OCI-LY1 (cell line): ENCODE data around the gene VDR.

ENCODE experiments used
- H2AFZ ChIP-seq: fragments of 200-600 bp; sonication (generic), shearing (Covaris generic); 2 replicates; pipeline ENCODE4 v1.6.0; 2014; ENCODE audit warnings: antibody characterized with exemption, mild to moderate bottlenecking, low read length
- H3F3A ChIP-seq: fragments of 200-600 bp; sonication (generic), shearing (Covaris generic); 2 replicates; pipeline ENCODE4 v1.6.0; 2014; ENCODE audit warnings: mild to moderate bottlenecking, antibody characterized with exemption, low read length, moderate library complexity; ENCODE audit not compliant: insufficient read depth
- H3K27ac ChIP-seq: fragments of 200-600 bp; sonication (generic); 2 replicates; pipeline ENCODE4 v1.5.1; 2014; ENCODE audit warnings: low read length, mixed run types, mild to moderate bottlenecking, low read depth; ENCODE audit not compliant: poor library complexity, severe bottlenecking
- H3K27me3 ChIP-seq: fragments of 200-600 bp; sonication (generic); 2 replicates; pipeline ENCODE4 v1.6.0; 2014; ENCODE audit warnings: antibody characterized with exemption, mild to moderate bottlenecking, low read length, moderate library complexity; ENCODE audit not compliant: insufficient read depth
- H3K36me3 ChIP-seq: fragments of 200-600 bp; sonication (generic); 2 replicates; pipeline ENCODE4 v1.6.1; 2014; ENCODE audit warnings: mild to moderate bottlenecking, antibody characterized with exemption, low read length, moderate library complexity, mixed read lengths; ENCODE audit not compliant: insufficient read depth
- H3K4me1 ChIP-seq: fragments of 200-600 bp; sonication (generic); 2 replicates; pipeline ENCODE4 v1.5.1; 2014; ENCODE audit warnings: mild to moderate bottlenecking, low read length, moderate library complexity; ENCODE audit not compliant: insufficient read depth, severe bottlenecking
- H3K4me2 ChIP-seq: fragments of 200-600 bp; sonication (generic), shearing (Covaris generic); 2 replicates; pipeline ENCODE4 v1.6.1; 2014; ENCODE audit warnings: low read length
- H3K4me3 ChIP-seq: fragments of 200-600 bp; sonication (generic); 2 replicates; pipeline ENCODE4 v1.5.1; 2014; ENCODE audit warnings: low read length, low read depth, mild to moderate bottlenecking, mixed read lengths; ENCODE audit not compliant: poor library complexity, severe bottlenecking
- H3K79me2 ChIP-seq: fragments of 200-600 bp; shearing (Covaris generic); 2 replicates; pipeline ENCODE4 v1.6.1; 2016; ENCODE audit warnings: mixed run types, low read length, mixed read lengths; ENCODE audit not compliant: insufficient read depth
- H3K9ac ChIP-seq: fragments of 200-600 bp; sonication (generic), shearing (Covaris generic); 2 replicates; pipeline ENCODE4 v1.6.1; 2014; ENCODE audit warnings: mild to moderate bottlenecking, low read length, mixed read lengths
- H3K9me2 ChIP-seq: fragments of 200-600 bp; sonication (generic), shearing (Covaris generic); 2 replicates; pipeline ENCODE4 v1.6.1; 2014; ENCODE audit warnings: low read depth, mild to moderate bottlenecking, low read length, mixed read lengths
- H3K9me3 ChIP-seq: fragments of 200-600 bp; shearing (Covaris generic); 2 replicates; pipeline ENCODE4 v1.6.1; 2014; ENCODE audit warnings: low read length, mixed read lengths
- H4K20me1 ChIP-seq: fragments of 200-600 bp; sonication (generic), shearing (Covaris generic); 2 replicates; pipeline ENCODE4 v1.6.0; 2016; ENCODE audit warnings: mild to moderate bottlenecking, low read length; ENCODE audit not compliant: insufficient read depth
- EZH2 ChIP-seq: fragments of 200-600 bp; sonication (generic), shearing (Covaris generic); IDR thresholded peaks from 2 replicates; pipeline ENCODE4 v1.8.0; 2017; ENCODE audit warnings: borderline replicate concordance, mixed run types, mild to moderate bottlenecking, antibody characterized with exemption, low read length, moderate library complexity, mixed read lengths
- TF ChIP-seq, protein P1 (sequence below): fragments of 200-600 bp; sonication (generic), shearing (Covaris generic); IDR thresholded peaks from 2 replicates; pipeline ENCODE4 v1.5.1; 2017; ENCODE audit warnings: mild to moderate bottlenecking, antibody characterized with exemption, low read length, moderate library complexity, mixed read lengths

VDR gene

DNA sequence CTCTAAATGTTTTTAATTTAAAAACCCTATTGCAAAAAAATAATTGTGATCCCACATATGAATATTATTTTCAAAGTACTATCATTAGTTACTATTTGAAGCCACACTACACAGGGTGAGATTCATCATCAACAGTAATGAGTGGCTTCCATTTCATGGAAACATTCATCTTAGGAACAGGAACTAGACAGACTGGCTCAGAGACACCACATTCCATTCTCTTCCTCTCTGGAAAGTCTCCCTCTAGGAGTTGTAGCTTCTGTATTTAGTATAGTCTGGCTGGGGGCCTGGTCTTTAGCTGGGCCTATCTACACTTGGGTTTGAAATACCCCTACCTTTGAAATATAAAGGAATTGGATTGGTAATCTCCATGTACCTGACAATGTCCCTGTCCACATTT, 6.2 kb upstream of the VDR start:
- H3F3A ChIP-seq = no peaks in the 10 kb centered on the region
- no peaks in the 10 kb centered on the region for H3K9me2 ChIP-seq
- no peak overlapping the region for H3K27ac ChIP-seq
- no peak overlapping the region for H2AFZ ChIP-seq
- no peak overlapping the region for H3K4me2 ChIP-seq
- H3K4me1 ChIP-seq = no peaks in the 10 kb centered on the region
- no peak overlapping the region for H3K9ac ChIP-seq
- no peak overlapping the region for H3K4me3 ChIP-seq
- H3K79me2 ChIP-seq = no peaks in the 10 kb centered on the region
- H3K36me3 ChIP-seq = no peaks in the 10 kb centered on the region
- H3K27me3 ChIP-seq = no peaks in the 10 kb centered on the region
- no peaks in the 10 kb centered on the region for H4K20me1 ChIP-seq
- TF ChIP-seq, protein P1, sequence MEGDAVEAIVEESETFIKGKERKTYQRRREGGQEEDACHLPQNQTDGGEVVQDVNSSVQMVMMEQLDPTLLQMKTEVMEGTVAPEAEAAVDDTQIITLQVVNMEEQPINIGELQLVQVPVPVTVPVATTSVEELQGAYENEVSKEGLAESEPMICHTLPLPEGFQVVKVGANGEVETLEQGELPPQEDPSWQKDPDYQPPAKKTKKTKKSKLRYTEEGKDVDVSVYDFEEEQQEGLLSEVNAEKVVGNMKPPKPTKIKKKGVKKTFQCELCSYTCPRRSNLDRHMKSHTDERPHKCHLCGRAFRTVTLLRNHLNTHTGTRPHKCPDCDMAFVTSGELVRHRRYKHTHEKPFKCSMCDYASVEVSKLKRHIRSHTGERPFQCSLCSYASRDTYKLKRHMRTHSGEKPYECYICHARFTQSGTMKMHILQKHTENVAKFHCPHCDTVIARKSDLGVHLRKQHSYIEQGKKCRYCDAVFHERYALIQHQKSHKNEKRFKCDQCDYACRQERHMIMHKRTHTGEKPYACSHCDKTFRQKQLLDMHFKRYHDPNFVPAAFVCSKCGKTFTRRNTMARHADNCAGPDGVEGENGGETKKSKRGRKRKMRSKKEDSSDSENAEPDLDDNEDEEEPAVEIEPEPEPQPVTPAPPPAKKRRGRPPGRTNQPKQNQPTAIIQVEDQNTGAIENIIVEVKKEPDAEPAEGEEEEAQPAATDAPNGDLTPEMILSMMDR = no peak
- TF ChIP-seq EZH2 = no peak
- H3K9me3 ChIP-seq = no peaks in the 10 kb centered on the region

DNA sequence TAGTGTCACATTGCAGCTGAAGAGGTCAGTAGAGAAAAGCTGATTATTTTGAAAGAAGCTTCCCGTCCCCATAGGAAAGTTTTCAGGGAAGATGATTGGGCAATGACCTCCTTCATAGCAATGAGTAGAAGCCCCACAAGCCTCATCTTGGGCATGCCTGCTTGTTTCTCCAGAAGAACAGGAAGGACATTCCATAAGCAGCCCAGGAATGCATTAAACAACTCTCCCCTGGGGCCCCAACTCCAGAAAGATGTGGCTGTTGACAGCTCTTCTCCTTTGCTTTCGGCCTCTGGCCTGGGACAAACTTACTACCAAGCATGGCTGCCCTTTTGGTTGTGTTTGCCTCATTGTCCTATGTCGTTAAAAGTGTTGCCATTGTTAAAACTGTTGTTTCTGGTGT, 5.7 kb upstream of the VDR start:
- H3K79me2 ChIP-seq = no peaks in the 10 kb centered on the region
- H4K20me1 ChIP-seq = no peaks in the 10 kb centered on the region
- H3K4me3 ChIP-seq = no peak overlapping the region
- H3K9me2 ChIP-seq = no peaks in the 10 kb centered on the region
- H2AFZ ChIP-seq = no peak overlapping the region
- no peaks in the 10 kb centered on the region for H3K27me3 ChIP-seq
- H3K9ac ChIP-seq = no peak overlapping the region
- no peaks in the 10 kb centered on the region for H3K9me3 ChIP-seq
- no peak overlapping the region for H3K27ac ChIP-seq
- no peaks in the 10 kb centered on the region for H3K36me3 ChIP-seq
- H3K4me1 ChIP-seq = no peaks in the 10 kb centered on the region
- no peak overlapping the region for H3K4me2 ChIP-seq
- H3F3A ChIP-seq = no peaks in the 10 kb centered on the region
- no peak for TF ChIP-seq EZH2

DNA sequence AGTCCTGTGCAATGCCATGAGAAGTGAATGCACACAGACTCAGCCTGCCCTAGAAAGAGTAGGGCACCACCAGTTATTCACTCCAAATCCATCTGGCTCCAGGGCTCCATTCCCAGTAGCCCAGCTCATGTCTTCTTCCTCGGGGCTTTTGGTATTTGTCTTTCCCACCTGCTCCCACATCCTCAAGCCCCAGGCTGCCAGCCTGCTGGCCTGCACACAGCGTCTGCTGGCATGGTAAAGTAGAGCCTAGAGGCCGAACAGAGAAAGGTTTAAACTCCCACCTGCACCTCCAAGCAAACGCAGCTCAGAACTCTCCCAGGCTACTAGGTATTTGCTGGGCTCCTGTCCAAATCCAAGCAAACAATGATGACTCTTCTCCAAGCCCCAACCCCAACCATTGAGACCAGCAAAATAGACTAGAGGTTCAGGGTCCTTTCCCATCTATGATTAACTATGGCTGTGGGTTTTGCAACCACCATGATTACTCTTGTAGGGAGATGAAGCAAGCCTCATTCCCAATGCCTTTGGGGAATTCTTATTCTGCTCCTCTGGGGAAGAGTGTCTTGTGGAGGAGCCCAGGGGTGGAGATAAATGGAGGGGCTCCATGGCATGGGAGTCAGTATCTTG, 5.2 kb upstream of the VDR start:
- Histone ChIP-seq H3K4me2 (no peak overlapping the region), H3F3A (no peaks in the 10 kb centered on the region), H3K4me1 (peaks cover 5% of the 10 kb centered on the region), H3K36me3 (no peaks in the 10 kb centered on the region), H3K9me3 (no peaks in the 10 kb centered on the region), H3K4me3 (no peak overlapping the region), H3K9me2 (no peaks in the 10 kb centered on the region), H4K20me1 (no peaks in the 10 kb centered on the region), H3K79me2 (no peaks in the 10 kb centered on the region), H3K9ac (no peak overlapping the region), H2AFZ (no peak overlapping the region), H3K27ac (no peak overlapping the region), H3K27me3 (no peaks in the 10 kb centered on the region)
- TF ChIP-seq, protein P1 = no peak
- no peak for TF ChIP-seq EZH2

DNA sequence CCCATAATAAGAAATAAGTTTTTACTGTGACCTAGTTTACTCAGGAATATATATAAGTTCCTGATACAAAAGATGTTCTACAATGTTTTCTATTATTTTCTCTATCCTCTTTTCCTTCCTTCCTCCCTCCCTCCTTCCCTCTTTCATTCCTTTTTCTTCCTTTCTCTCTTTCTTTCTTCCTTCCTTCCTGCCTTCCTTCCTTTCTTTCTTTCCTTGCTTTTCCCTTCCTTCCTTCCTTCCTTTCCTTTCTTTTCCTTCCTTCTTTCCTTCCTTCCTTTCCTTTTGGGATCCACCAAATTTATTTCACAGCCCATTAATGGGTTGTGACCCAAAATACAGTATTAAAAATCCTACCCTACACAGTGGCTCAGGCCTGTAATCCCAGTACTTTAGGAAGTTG, 3.9 kb upstream of the VDR start:
- Histone ChIP-seq H3K9me2 (no peaks in the 10 kb centered on the region), H3K79me2 (no peaks in the 10 kb centered on the region), H3K4me2 (no peak overlapping the region), H3K4me1 (peaks cover 14% of the 10 kb centered on the region), H3K27me3 (no peaks in the 10 kb centered on the region), H4K20me1 (no peaks in the 10 kb centered on the region), H3K27ac (no peak overlapping the region), H3F3A (no peaks in the 10 kb centered on the region), H3K36me3 (no peaks in the 10 kb centered on the region), H3K9ac (no peak overlapping the region), H3K9me3 (no peaks in the 10 kb centered on the region), H2AFZ (no peak overlapping the region), H3K4me3 (no peak overlapping the region)
- TF ChIP-seq EZH2 = no peak
- TF ChIP-seq, protein P1 = no peak
